ENCODE results near the gene AATK.

GRCh38 chr17:81070541-81071246, 95.3 kb downstream of the AATK start:
- TF ChIP-seq EZH2 (IDR thresholded peaks at IDR 0.05; ENCODE audit: low read length), result no peak
- TF ChIP-seq, protein P1, sequence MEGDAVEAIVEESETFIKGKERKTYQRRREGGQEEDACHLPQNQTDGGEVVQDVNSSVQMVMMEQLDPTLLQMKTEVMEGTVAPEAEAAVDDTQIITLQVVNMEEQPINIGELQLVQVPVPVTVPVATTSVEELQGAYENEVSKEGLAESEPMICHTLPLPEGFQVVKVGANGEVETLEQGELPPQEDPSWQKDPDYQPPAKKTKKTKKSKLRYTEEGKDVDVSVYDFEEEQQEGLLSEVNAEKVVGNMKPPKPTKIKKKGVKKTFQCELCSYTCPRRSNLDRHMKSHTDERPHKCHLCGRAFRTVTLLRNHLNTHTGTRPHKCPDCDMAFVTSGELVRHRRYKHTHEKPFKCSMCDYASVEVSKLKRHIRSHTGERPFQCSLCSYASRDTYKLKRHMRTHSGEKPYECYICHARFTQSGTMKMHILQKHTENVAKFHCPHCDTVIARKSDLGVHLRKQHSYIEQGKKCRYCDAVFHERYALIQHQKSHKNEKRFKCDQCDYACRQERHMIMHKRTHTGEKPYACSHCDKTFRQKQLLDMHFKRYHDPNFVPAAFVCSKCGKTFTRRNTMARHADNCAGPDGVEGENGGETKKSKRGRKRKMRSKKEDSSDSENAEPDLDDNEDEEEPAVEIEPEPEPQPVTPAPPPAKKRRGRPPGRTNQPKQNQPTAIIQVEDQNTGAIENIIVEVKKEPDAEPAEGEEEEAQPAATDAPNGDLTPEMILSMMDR (optimal IDR thresholded peaks at IDR 0.05 in 1 of 3, IDR thresholded peaks at IDR 0.05 in 1 of 3, conservative IDR thresholded peaks at IDR 0.05 in 1 of 3; ENCODE audit: extremely low read depth in 1 of 3, insufficient read depth in 2 of 3, low read length in 3 of 3), result no peak

Data from keratinocyte (primary cell).